Loucy (cell line): ENCODE data around the gene SH3PXD2A.

ENCODE experiments used
- CTCF ChIP-seq: fragments of 200-600 bp; sonication (generic); conservative IDR thresholded peaks from 2 replicates; pipeline ENCODE4 v1.5.1; 2014; ENCODE audit warnings: mild to moderate bottlenecking, antibody characterized with exemption, low read length
- EZH2phosphoT487 ChIP-seq: fragments of 200-600 bp; IDR thresholded peaks from 2 replicates; pipeline ENCODE4 v1.6.1; 2018; ENCODE audit warnings: antibody characterized with exemption, mild to moderate bottlenecking, moderate library complexity, borderline replicate concordance

- no peak for TF ChIP-seq EZH2phosphoT487
- TF ChIP-seq CTCF = no peak
Observed at GRCh38 chr10:103839519-103839871, 15.9 kb downstream of the SH3PXD2A start.
